LoVo (cell line): ENCODE measurements around the gene PDE7B.

Source experiments
- DNase-seq: peaks from one replicate; pipeline ENCODE4 v3.0.0-alpha.2; 2016; ENCODE audit warnings: low spot score

Gene PDE7B

GRCh38 chr6:136150961-136151360 lies 299.5 kb downstream of the PDE7B start:
- no peak for DNase-seq

- DNase-seq: no peak
These were observed 302.3 kb downstream of the PDE7B start for GRCh38 chr6:136153707-136154375.

- DNase-seq: no peak
These were observed 303.7 kb downstream of the PDE7B start for GRCh38 chr6:136155191-136155590.

- DNase-seq: no peak
These were observed 306.2 kb downstream of the PDE7B start for GRCh38 chr6:136157743-136158142.

GRCh38 chr6:136158387-136158821 lies 306.9 kb downstream of the PDE7B start:
- DNase-seq: no peak

- no peak for DNase-seq
These were observed 307.5 kb downstream of the PDE7B start for GRCh38 chr6:136158971-136159370.

- DNase-seq: no peak
These were observed 308.7 kb downstream of the PDE7B start for GRCh38 chr6:136160250-136160649.

- no peak for DNase-seq
These were observed 310.4 kb downstream of the PDE7B start for GRCh38 chr6:136161950-136162349.

GRCh38 chr6:136163260-136163659 lies 311.8 kb downstream of the PDE7B start:
- DNase-seq: no peak

GRCh38 chr6:136166815-136167214 lies 315.3 kb downstream of the PDE7B start:
- DNase-seq: no peak

GRCh38 chr6:136169394-136170148 lies 318.1 kb downstream of the PDE7B start:
- DNase-seq: no peak

GRCh38 chr6:136171231-136171630 lies 319.7 kb downstream of the PDE7B start:
- DNase-seq: no peak

- no peak for DNase-seq
These were observed 322.3 kb downstream of the PDE7B start for GRCh38 chr6:136173519-136174507.

- DNase-seq: no peak
These were observed 323.0 kb downstream of the PDE7B start for GRCh38 chr6:136174510-136174909.

- no peak for DNase-seq
These were observed 324.4 kb downstream of the PDE7B start for GRCh38 chr6:136175873-136176272.

GRCh38 chr6:136178749-136179148 lies 327.2 kb downstream of the PDE7B start:
- DNase-seq: no peak

GRCh38 chr6:136180704-136181511 lies 329.4 kb downstream of the PDE7B start:
- no peak for DNase-seq

- no peak for DNase-seq
These were observed 330.0 kb downstream of the PDE7B start for GRCh38 chr6:136181512-136181833.

- no peak for DNase-seq
These were observed 330.4 kb downstream of the PDE7B start for GRCh38 chr6:136181861-136182260.

GRCh38 chr6:136184738-136185137 lies 333.2 kb downstream of the PDE7B start:
- no peak for DNase-seq

- no peak for DNase-seq
These were observed 334.9 kb downstream of the PDE7B start for GRCh38 chr6:136186363-136186762.

GRCh38 chr6:136188486-136188885 lies 337.0 kb downstream of the PDE7B start:
- DNase-seq: no peak
